HCT116 (cell line): ENCODE measurements around the gene FOXF2.

Experiments
- EZH2 ChIP-seq: fragments of 200-600 bp; sonication (generic); IDR thresholded peaks from 2 replicates; pipeline ENCODE4 v1.6.1; 2017; ENCODE audit warnings: antibody characterized with exemption, mixed run types
- EZH2phosphoT487 ChIP-seq: fragments of 200-600 bp; IDR thresholded peaks from 2 replicates; pipeline ENCODE4 v1.6.1; 2018; ENCODE audit warnings: antibody characterized with exemption, borderline replicate concordance
- POLR2A ChIP-seq: IDR thresholded peaks from 2 replicates; pipeline ENCODE4 v1.7.0; 2011; ENCODE audit warnings: borderline replicate concordance; ENCODE audit not compliant: insufficient read depth, insufficient read length; ENCODE audit errors: extremely low read depth
- POLR2AphosphoS5 ChIP-seq: IDR thresholded peaks from 2 replicates; pipeline ENCODE4 v1.6.1; 2011; ENCODE audit warnings: mild to moderate bottlenecking, low read depth, low read length, moderate library complexity
- RAD21 ChIP-seq: IDR thresholded peaks from 2 replicates; pipeline ENCODE4 v1.6.1; 2012; ENCODE audit warnings: low read depth, mild to moderate bottlenecking
- TCF7L2 ChIP-seq: IDR thresholded peaks from 2 replicates; pipeline ENCODE4 v1.7.0; 2011; ENCODE audit warnings: borderline replicate concordance, inconsistent platforms; ENCODE audit not compliant: insufficient read depth, insufficient read length; ENCODE audit errors: extremely low read depth
- ZNF274 ChIP-seq: fragments of 200-500 bp; sonication (Bioruptor generic); IDR thresholded peaks from 2 replicates; pipeline ENCODE4 v1.6.1; 2014; ENCODE audit warnings: mild to moderate bottlenecking, low read depth, low read length, inconsistent platforms
- TF ChIP-seq, protein P1 (sequence below): IDR thresholded peaks from 2 replicates; pipeline ENCODE4 v1.6.1; 2012; ENCODE audit warnings: low read depth
- TF ChIP-seq, protein P2 (sequence below), 3 experiments: fragments of 200-600 bp in 1 of 3; sonication (generic) in 1 of 3; IDR thresholded peaks in 2 of 3; conservative IDR thresholded peaks in 1 of 3; 2 replicates each; pipeline ENCODE4 v1.5.1; 2012 to 2017; ENCODE audit warnings: low read depth in 2 of 3, low read length in 2 of 3, antibody characterized with exemption in 1 of 3, borderline replicate concordance in 1 of 3, control low read depth in 1 of 3, mild to moderate bottlenecking in 1 of 3, mixed read lengths in 1 of 3, mixed run types in 1 of 3, moderate library complexity in 1 of 3; ENCODE audit not compliant: insufficient read depth in 1 of 3
- TF ChIP-seq, protein P3 (sequence below): IDR thresholded peaks from 2 replicates; pipeline ENCODE4 v1.6.1; 2012
- TF ChIP-seq, protein P4 (sequence below): IDR thresholded peaks from 2 replicates; pipeline ENCODE4 v1.6.1; 2011; ENCODE audit warnings: mild to moderate bottlenecking, low read length, moderate library complexity; ENCODE audit not compliant: insufficient replicate concordance; ENCODE audit errors: extremely low read depth

DNA sequence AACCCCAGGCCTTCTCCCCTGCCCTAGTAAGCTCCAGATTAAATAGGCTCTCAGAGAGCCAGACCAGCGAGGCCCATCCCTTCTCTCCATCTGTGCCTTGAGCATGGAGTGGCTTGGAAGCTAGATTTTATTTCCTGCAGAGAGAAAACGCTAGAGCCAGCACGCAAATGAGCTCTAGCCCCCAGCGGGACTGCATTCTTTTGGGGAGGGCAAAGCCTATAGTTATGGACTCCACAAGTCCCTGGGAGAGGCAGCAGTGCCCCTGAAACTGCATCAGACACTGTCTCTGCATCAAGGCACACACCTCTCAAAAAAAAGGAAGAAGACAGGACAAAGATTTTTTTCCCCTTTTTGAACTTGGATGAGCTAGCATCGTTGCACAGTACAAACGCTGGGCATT, 15.8 kb downstream of the FOXF2 start:
- TF ChIP-seq POLR2A, result no peak
- TF ChIP-seq, protein P1, sequence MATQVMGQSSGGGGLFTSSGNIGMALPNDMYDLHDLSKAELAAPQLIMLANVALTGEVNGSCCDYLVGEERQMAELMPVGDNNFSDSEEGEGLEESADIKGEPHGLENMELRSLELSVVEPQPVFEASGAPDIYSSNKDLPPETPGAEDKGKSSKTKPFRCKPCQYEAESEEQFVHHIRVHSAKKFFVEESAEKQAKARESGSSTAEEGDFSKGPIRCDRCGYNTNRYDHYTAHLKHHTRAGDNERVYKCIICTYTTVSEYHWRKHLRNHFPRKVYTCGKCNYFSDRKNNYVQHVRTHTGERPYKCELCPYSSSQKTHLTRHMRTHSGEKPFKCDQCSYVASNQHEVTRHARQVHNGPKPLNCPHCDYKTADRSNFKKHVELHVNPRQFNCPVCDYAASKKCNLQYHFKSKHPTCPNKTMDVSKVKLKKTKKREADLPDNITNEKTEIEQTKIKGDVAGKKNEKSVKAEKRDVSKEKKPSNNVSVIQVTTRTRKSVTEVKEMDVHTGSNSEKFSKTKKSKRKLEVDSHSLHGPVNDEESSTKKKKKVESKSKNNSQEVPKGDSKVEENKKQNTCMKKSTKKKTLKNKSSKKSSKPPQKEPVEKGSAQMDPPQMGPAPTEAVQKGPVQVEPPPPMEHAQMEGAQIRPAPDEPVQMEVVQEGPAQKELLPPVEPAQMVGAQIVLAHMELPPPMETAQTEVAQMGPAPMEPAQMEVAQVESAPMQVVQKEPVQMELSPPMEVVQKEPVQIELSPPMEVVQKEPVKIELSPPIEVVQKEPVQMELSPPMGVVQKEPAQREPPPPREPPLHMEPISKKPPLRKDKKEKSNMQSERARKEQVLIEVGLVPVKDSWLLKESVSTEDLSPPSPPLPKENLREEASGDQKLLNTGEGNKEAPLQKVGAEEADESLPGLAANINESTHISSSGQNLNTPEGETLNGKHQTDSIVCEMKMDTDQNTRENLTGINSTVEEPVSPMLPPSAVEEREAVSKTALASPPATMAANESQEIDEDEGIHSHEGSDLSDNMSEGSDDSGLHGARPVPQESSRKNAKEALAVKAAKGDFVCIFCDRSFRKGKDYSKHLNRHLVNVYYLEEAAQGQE, result no peak
- TF ChIP-seq EZH2phosphoT487, result no peak
- TF ChIP-seq, protein P2, sequence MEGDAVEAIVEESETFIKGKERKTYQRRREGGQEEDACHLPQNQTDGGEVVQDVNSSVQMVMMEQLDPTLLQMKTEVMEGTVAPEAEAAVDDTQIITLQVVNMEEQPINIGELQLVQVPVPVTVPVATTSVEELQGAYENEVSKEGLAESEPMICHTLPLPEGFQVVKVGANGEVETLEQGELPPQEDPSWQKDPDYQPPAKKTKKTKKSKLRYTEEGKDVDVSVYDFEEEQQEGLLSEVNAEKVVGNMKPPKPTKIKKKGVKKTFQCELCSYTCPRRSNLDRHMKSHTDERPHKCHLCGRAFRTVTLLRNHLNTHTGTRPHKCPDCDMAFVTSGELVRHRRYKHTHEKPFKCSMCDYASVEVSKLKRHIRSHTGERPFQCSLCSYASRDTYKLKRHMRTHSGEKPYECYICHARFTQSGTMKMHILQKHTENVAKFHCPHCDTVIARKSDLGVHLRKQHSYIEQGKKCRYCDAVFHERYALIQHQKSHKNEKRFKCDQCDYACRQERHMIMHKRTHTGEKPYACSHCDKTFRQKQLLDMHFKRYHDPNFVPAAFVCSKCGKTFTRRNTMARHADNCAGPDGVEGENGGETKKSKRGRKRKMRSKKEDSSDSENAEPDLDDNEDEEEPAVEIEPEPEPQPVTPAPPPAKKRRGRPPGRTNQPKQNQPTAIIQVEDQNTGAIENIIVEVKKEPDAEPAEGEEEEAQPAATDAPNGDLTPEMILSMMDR (IDR thresholded peaks at IDR 0.05 in 2 of 3, conservative IDR thresholded peaks at IDR 0.05 in 1 of 3; ENCODE audit: borderline replicate concordance in 1 of 3, insufficient read depth in 1 of 3, low read depth in 2 of 3, low read length in 2 of 3), result no peak
- TF ChIP-seq TCF7L2, result no peak
- TF ChIP-seq RAD21, result no peak
- TF ChIP-seq, protein P3, sequence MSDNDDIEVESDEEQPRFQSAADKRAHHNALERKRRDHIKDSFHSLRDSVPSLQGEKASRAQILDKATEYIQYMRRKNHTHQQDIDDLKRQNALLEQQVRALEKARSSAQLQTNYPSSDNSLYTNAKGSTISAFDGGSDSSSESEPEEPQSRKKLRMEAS, result no peak
- TF ChIP-seq, protein P4, sequence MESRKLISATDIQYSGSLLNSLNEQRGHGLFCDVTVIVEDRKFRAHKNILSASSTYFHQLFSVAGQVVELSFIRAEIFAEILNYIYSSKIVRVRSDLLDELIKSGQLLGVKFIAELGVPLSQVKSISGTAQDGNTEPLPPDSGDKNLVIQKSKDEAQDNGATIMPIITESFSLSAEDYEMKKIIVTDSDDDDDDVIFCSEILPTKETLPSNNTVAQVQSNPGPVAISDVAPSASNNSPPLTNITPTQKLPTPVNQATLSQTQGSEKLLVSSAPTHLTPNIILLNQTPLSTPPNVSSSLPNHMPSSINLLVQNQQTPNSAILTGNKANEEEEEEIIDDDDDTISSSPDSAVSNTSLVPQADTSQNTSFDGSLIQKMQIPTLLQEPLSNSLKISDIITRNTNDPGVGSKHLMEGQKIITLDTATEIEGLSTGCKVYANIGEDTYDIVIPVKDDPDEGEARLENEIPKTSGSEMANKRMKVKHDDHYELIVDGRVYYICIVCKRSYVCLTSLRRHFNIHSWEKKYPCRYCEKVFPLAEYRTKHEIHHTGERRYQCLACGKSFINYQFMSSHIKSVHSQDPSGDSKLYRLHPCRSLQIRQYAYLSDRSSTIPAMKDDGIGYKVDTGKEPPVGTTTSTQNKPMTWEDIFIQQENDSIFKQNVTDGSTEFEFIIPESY, result no peak
- TF ChIP-seq EZH2, result no peak
- no peak for TF ChIP-seq ZNF274
- no peak for TF ChIP-seq POLR2AphosphoS5
